Vagina (tissue), 2 donors: Measurements from ENCODE around the gene CNTN1. TPM values are rescaled to one million over a fixed set of nuclear protein-coding genes. Genes with fewer than 3 reads are reported as not detected.

Source experiments
- DNase-seq, 2 donors: peaks; one replicate each; pipeline ENCODE4 v3.0.0-alpha.2; 2017; ENCODE audit errors: extremely low spot score in 2 of 2
- H3K27ac ChIP-seq: fragments of 200-600 bp; sonication (generic); one replicate; pipeline ENCODE4 v1.5.1; 2019
- H3K27me3 ChIP-seq: fragments of 200-600 bp; sonication (generic); one replicate; pipeline ENCODE4 v1.5.1; 2019
- H3K36me3 ChIP-seq, 2 donors: fragments of 200-600 bp; sonication (generic); one replicate each; pipeline ENCODE4 v1.5.1; 2017 to 2019
- H3K4me1 ChIP-seq: fragments of 200-600 bp; sonication (generic); one replicate; pipeline ENCODE4 v1.5.1; 2019
- H3K4me3 ChIP-seq, 2 donors: fragments of 200-600 bp; sonication (generic); 1 replicate in 1 of 2; 2 replicates in 1 of 2; pipeline ENCODE4 v1.5.1; 2016 to 2019
- H3K9me3 ChIP-seq: fragments of 200-600 bp; sonication (generic); one replicate; pipeline ENCODE4 v1.5.1; 2019
- CTCF ChIP-seq, 3 experiments: fragments of 450-650 bp in 2 of 3; fragments of 200-600 bp in 1 of 3; sonication (generic) in 1 of 3; IDR thresholded peaks; one replicate each; pipeline ENCODE4 v1.5.1; 2017 to 2019; ENCODE audit warnings: antibody characterized with exemption in 3 of 3, mild to moderate bottlenecking in 2 of 3, moderate library complexity in 2 of 3
- POLR2A ChIP-seq, 2 donors: fragments of 450-650 bp; IDR thresholded peaks; one replicate each; pipeline ENCODE4 v1.6.1; 2017; ENCODE audit warnings: antibody characterized with exemption in 2 of 2, mild to moderate bottlenecking in 2 of 2, moderate library complexity in 2 of 2
- POLR2AphosphoS5 ChIP-seq, 2 donors: sonication (generic); formaldehyde crosslinking; IDR thresholded peaks; one replicate each; pipeline ENCODE4 v1.9.0; 2017; ENCODE audit warnings: antibody characterized with exemption in 2 of 2, mild to moderate bottlenecking in 2 of 2, low read depth in 1 of 2; ENCODE audit not compliant: insufficient read depth in 1 of 2
- intact Hi-C: fragments of 100-400 bp; cut with DNase I; formaldehyde crosslinking; loops from one replicate; pipeline ENCODE4 v1.15.1; 2023
- total RNA-seq: library from RNA; depleted of rRNA; stranded (reverse); fragments of >200 nt; gene quantifications from one replicate; pipeline ENCODE4 v1.2.3, GENCODE V29; 2016

CNTN1 gene
- total RNA-seq, 1 donor from 2014 or later = 15.2 TPM

- no peaks in the 10 kb centered on the region for H3K36me3 ChIP-seq
- H3K9me3 ChIP-seq = no peaks in the 10 kb centered on the region
- intact Hi-C loops = no loop called here
- no peak overlapping the region for H3K4me3 ChIP-seq
- no peaks in the 10 kb centered on the region for H3K4me1 ChIP-seq
- no peaks in the 10 kb centered on the region for H3K27me3 ChIP-seq
- TF ChIP-seq POLR2A (IDR thresholded peaks at IDR 0.05) (no peak), CTCF (IDR thresholded peaks at IDR 0.05) (no peak), POLR2AphosphoS5 (IDR thresholded peaks at IDR 0.05; ENCODE audit: insufficient read depth in 1 of 2, low read depth in 1 of 2) (no peak)
- no peak overlapping the region for H3K27ac ChIP-seq
- no peak for DNase-seq
These were observed 135.7 kb downstream of the CNTN1 start for GRCh38 chr12:40827683-40828592.

GRCh38 chr12:40828593-40828990 lies 136.4 kb downstream of the CNTN1 start:
- Histone ChIP-seq H3K4me1 (no peaks in the 10 kb centered on the region), H3K27me3 (no peaks in the 10 kb centered on the region), H3K36me3 (no peaks in the 10 kb centered on the region), H3K27ac (no peak overlapping the region), H3K9me3 (no peaks in the 10 kb centered on the region), H3K4me3 (no peak overlapping the region)
- intact Hi-C loops = no loop called here
- TF ChIP-seq POLR2A (IDR thresholded peaks at IDR 0.05) (no peak), POLR2AphosphoS5 (IDR thresholded peaks at IDR 0.05; ENCODE audit: insufficient read depth in 1 of 2, low read depth in 1 of 2) (no peak), CTCF (IDR thresholded peaks at IDR 0.05) (no peak)
- DNase-seq = no peak

- no peak for DNase-seq
- Histone ChIP-seq H3K27me3 (no peaks in the 10 kb centered on the region), H3K4me3 (no peak overlapping the region), H3K27ac (no peak overlapping the region), H3K4me1 (no peaks in the 10 kb centered on the region), H3K36me3 (no peaks in the 10 kb centered on the region), H3K9me3 (no peaks in the 10 kb centered on the region)
- no peak for TF ChIP-seq CTCF (IDR thresholded peaks at IDR 0.05)
- no peak for TF ChIP-seq POLR2A (IDR thresholded peaks at IDR 0.05)
- TF ChIP-seq POLR2AphosphoS5 (IDR thresholded peaks at IDR 0.05; ENCODE audit: insufficient read depth in 1 of 2, low read depth in 1 of 2) = no peak
- intact Hi-C loops = no loop called here
These were observed 137.5 kb downstream of the CNTN1 start for GRCh38 chr12:40829738-40830144.

DNA sequence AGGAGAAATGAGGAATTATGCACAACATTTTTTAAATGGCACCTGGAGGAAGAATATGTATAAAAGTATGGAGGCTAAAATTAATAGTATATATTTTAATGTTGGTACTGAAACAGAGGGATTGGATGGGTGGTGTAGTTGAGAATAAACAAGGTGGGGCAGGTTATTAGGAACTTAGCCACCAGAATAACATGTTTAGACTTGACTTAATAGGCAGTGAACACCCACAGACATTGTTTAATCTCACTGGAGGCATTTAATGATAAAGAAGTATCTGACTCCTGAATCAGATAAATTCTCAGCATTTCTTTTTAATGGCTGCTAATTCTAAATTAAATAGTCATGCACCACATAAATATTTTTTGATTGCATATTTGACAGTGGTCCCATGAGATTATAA lies 139.7 kb downstream of the CNTN1 start:
- no peak for DNase-seq
- no peaks in the 10 kb centered on the region for H3K36me3 ChIP-seq
- H3K27ac ChIP-seq = no peak overlapping the region
- no peaks in the 10 kb centered on the region for H3K4me1 ChIP-seq
- TF ChIP-seq CTCF (IDR thresholded peaks at IDR 0.05) (no peak), POLR2A (IDR thresholded peaks at IDR 0.05) (no peak), POLR2AphosphoS5 (IDR thresholded peaks at IDR 0.05; ENCODE audit: insufficient read depth in 1 of 2, low read depth in 1 of 2) (no peak)
- H3K27me3 ChIP-seq = no peaks in the 10 kb centered on the region
- intact Hi-C loops = no loop called here
- no peaks in the 10 kb centered on the region for H3K9me3 ChIP-seq
- H3K4me3 ChIP-seq = no peak overlapping the region

DNA sequence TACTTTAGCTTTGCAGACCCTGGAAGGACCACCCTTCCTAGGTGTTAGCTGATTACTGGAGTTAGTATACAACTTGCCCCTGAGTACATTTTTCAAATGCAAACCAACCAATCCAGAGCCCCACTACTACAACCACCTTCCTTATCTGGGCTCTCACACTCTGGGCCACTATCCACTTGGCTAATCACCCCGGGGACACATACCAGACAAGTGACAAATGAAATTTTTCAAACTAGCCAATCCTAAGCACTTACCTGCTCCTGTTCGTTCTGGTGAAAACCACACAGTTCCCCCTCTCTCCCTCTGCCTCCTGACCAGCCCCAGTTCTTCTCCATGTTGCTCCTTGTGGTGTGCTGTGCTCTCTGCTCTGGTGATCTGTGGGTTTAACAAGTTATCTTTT lies 140.4 kb downstream of the CNTN1 start:
- H3K27me3 ChIP-seq = no peaks in the 10 kb centered on the region
- H3K36me3 ChIP-seq = no peaks in the 10 kb centered on the region
- DNase-seq = no peak
- intact Hi-C loops = no loop called here
- no peaks in the 10 kb centered on the region for H3K9me3 ChIP-seq
- no peak overlapping the region for H3K27ac ChIP-seq
- H3K4me1 ChIP-seq = no peaks in the 10 kb centered on the region
- TF ChIP-seq POLR2AphosphoS5 (IDR thresholded peaks at IDR 0.05; ENCODE audit: insufficient read depth in 1 of 2, low read depth in 1 of 2) = no peak
- TF ChIP-seq POLR2A (IDR thresholded peaks at IDR 0.05) = no peak
- TF ChIP-seq CTCF (IDR thresholded peaks at IDR 0.05) = no peak
- no peak overlapping the region for H3K4me3 ChIP-seq
